Spleen (tissue), 7 donors: ENCODE results near the gene CLDND1.

Experiments
- CTCF ChIP-seq, 11 experiments: fragments of 200-600 bp in 7 of 11; fragments of 450-650 bp in 4 of 11; sonication (generic) in 4 of 11; IDR thresholded peaks in 8 of 11; conservative IDR thresholded peaks in 3 of 11; 1 replicate in 7 of 11; 2 replicates in 4 of 11; pipeline versions ENCODE4 v1.4.0 to v1.8.0; 2016 to 2021; ENCODE audit warnings: antibody characterized with exemption in 11 of 11, inconsistent platforms in 4 of 11, mild to moderate bottlenecking in 1 of 11
- POLR2A ChIP-seq, 3 donors: fragments of 450-650 bp; IDR thresholded peaks; one replicate each; pipeline ENCODE4 v1.5.1; 2017; ENCODE audit warnings: antibody characterized with exemption in 3 of 3, mild to moderate bottlenecking in 1 of 3
- donor health status: DM: no; HTN: no; CAD: no; lungs with moderate emphysema.
- donor health status: DM: no; HTN: no; CAD: no.
- donor health status: DM: no; HTN: no; CAD: no.

- no peak for TF ChIP-seq CTCF (IDR thresholded peaks at IDR 0.05 in 8 of 11, conservative IDR thresholded peaks at IDR 0.05 in 3 of 11)
- TF ChIP-seq POLR2A (IDR thresholded peaks at IDR 0.05), result no peak
Measured at GRCh38 chr3:98504539-98504938, 18.2 kb downstream of the CLDND1 start.
